Bronchial epithelial cell (primary cell): Measurements from ENCODE around the gene PTPRN2. TPM values are rescaled to one million over a fixed set of nuclear protein-coding genes. Genes with fewer than 3 reads are reported as not detected.

Source experiments
- DNase-seq: peaks from one replicate; pipeline ENCODE4 v3.0.0-alpha.2; 2010; ENCODE audit warnings: low read depth
- FAIRE-seq: peaks from 2 replicates; lab custom pipeline; 2011; peaks lifted over from hg19 to GRCh38; lab: Jason Lieb, UNC
- H3K27me3 ChIP-seq: 2 replicates; pipeline ENCODE4 v1.5.1; 2011; ENCODE audit warnings: low read length; ENCODE audit not compliant: control insufficient read depth, insufficient read depth
- H3K36me3 ChIP-seq: 2 replicates; pipeline ENCODE4 v1.5.1; 2011; ENCODE audit warnings: low read length; ENCODE audit not compliant: control insufficient read depth, insufficient read depth
- H3K4me3 ChIP-seq: 2 replicates; pipeline ENCODE4 v1.5.1; 2011; ENCODE audit warnings: mild to moderate bottlenecking, low read depth, low read length, control low read depth
- CTCF ChIP-seq: IDR thresholded peaks from 2 replicates; pipeline ENCODE4 v1.5.1; 2011; ENCODE audit warnings: mild to moderate bottlenecking, moderate library complexity, low read length, control low read depth, inconsistent platforms; ENCODE audit not compliant: insufficient read depth, severe bottlenecking
- total RNA-seq: library from RNA; depleted of rRNA; stranded (reverse); fragments of >200 nt; gene quantifications from 2 replicates; pipeline ENCODE4 v1.2.1, GENCODE V29; 2014

Gene PTPRN2
- total RNA-seq, 1 donor from 2014 or later, result 1.1 TPM

GRCh38 chr7:158113321-158114025 lies 474.1 kb downstream of the PTPRN2 start:
- DNase-seq (no peak), FAIRE-seq (no peak)
- H3K27me3 ChIP-seq, result no peaks in the 10 kb centered on the region
- no peak overlapping the region for H3K4me3 ChIP-seq
- H3K36me3 ChIP-seq, result no peaks in the 10 kb centered on the region
- no peak for TF ChIP-seq CTCF

GRCh38 chr7:158112571-158113320 lies 474.9 kb downstream of the PTPRN2 start:
- Histone ChIP-seq H3K36me3 (no peaks in the 10 kb centered on the region), H3K27me3 (no peaks in the 10 kb centered on the region), H3K4me3 (no peak overlapping the region)
- TF ChIP-seq CTCF, result no peak
- DNase-seq (no peak), FAIRE-seq (no peak)

GRCh38 chr7:158111906-158112570 lies 475.6 kb downstream of the PTPRN2 start:
- Histone ChIP-seq H3K4me3 (no peak overlapping the region), H3K36me3 (no peaks in the 10 kb centered on the region), H3K27me3 (no peaks in the 10 kb centered on the region)
- DNase-seq (no peak), FAIRE-seq (no peak)
- no peak for TF ChIP-seq CTCF

- Histone ChIP-seq H3K36me3 (no peaks in the 10 kb centered on the region), H3K4me3 (no peak overlapping the region), H3K27me3 (no peaks in the 10 kb centered on the region)
- peak; percentile 6 for DNase-seq
- no peak for TF ChIP-seq CTCF
- no peak for FAIRE-seq
Measured at GRCh38 chr7:158111049-158111751, 476.4 kb downstream of the PTPRN2 start.

- Histone ChIP-seq H3K27me3 (no peaks in the 10 kb centered on the region), H3K4me3 (no peak overlapping the region), H3K36me3 (no peaks in the 10 kb centered on the region)
- TF ChIP-seq CTCF, result no peak
- no peak for FAIRE-seq
- no peak for DNase-seq
Measured at GRCh38 chr7:158110661-158111048, 477.0 kb downstream of the PTPRN2 start.
